HT-29 (cell line): ENCODE measurements around the gene FAM110D. TPM values are rescaled to one million over a fixed set of nuclear protein-coding genes. Genes with fewer than 3 reads are reported as not detected.

Experiments used
- DNase-seq: peaks from one replicate; pipeline ENCODE4 v3.0.0-alpha.2; 2015; ENCODE audit warnings: low spot score
- total RNA-seq: library from RNA; depleted of rRNA; stranded (reverse); fragments of >200 nt; shearing (Covaris generic); gene quantifications from 2 replicates; pipeline ENCODE4 v1.2.3, GENCODE V29; 2014; rRNA removed

The FAM110D gene
- total RNA-seq, 1 experiment from 2014 or later: not detected

DNA sequence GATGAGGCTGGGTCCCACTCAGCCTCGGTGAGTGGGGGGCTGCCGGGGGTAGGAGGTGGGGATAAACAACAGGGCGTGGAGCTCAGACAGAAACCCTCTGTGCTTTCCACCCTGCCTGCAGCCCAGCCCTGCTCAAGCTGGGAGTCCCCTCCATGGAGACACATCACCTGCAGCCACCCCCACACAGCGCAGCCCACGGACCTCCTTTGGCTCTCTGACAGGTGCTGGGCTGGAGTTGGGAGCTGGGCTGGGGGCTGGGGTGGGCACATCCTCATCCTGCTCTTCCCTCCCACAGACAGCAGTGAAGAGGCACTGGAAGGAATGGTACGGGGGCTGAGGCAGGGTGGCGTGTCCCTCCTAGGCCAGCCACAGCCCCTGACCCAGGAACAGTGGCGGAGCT lies 29.6 kb downstream of the FAM110D start:
- no peak for DNase-seq

- DNase-seq: no peak
These were observed 30.5 kb downstream of the FAM110D start for GRCh38 chr1:26189331-26189730.

GRCh38 chr1:26189751-26190275 lies 30.9 kb downstream of the FAM110D start:
- DNase-seq: no peak

- DNase-seq: peak; percentile 61
These were observed 31.6 kb downstream of the FAM110D start, which contains the start of gene CATSPER4 for GRCh38 chr1:26190373-26190987. Gene CATSPER4, plus strand, starts transcription at chr1:26190602. Its CDS starts 26 bp downstream, at chr1:26190628.

- DNase-seq: no peak
These were observed 32.9 kb downstream of the FAM110D start for GRCh38 chr1:26191739-26192138.

DNA sequence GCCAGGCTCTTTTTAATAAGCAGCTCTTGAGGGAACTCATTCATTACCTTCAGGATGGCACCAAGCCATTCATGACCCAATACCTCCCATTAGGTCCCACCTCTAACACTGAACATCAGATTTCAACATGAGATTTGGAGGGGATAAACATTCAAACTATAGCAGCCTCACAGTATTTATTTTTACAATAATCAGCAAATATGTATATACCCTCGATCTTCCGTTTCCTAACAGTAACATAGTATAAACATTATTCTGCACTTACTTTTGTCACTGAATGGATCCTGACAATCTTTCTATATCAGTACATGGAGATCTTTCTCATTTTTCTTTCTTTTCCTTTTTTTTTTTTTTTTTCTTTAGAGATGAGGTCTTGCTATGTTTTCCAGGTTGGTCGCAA lies 36.9 kb downstream of the FAM110D start:
- DNase-seq: no peak

- DNase-seq: no peak
These were observed 38.4 kb downstream of the FAM110D start for GRCh38 chr1:26197301-26197700.

GRCh38 chr1:26197813-26198212 lies 38.9 kb downstream of the FAM110D start:
- DNase-seq: no peak

GRCh38 chr1:26200413-26200812 lies 41.5 kb downstream of the FAM110D start:
- no peak for DNase-seq

GRCh38 chr1:26203642-26204318 lies 44.9 kb downstream of the FAM110D start:
- no peak for DNase-seq

GRCh38 chr1:26210147-26210870 lies 51.4 kb downstream of the FAM110D start:
- no peak for DNase-seq

GRCh38 chr1:26212726-26213125 lies 53.8 kb downstream of the FAM110D start:
- DNase-seq: no peak

- DNase-seq: no peak
These were observed 54.5 kb downstream of the FAM110D start for GRCh38 chr1:26213335-26213905.

Other genes with a start within 250 kb of the FAM110D start
- gene PAFAH2, start 161.0 kb upstream of the FAM110D start, total RNA-seq: 7.6 and 13.0 TPM in 2 replicates
- not detected in 2 replicates for gene EXTL1, start 137.3 kb upstream of the FAM110D start, total RNA-seq
- gene SLC30A2, start 113.0 kb upstream of the FAM110D start, total RNA-seq: 0.51 and 0.99 TPM in 2 replicates
- gene TRIM63, start 91.4 kb upstream of the FAM110D start, total RNA-seq: 0.05 and 0.10 TPM in 2 replicates
- 3.9 and 4.3 TPM in 2 replicates for gene PDIK1L, start 47.3 kb upstream of the FAM110D start, total RNA-seq
- gene C1orf232, start 9.9 kb downstream of the FAM110D start, total RNA-seq: not detected in 2 replicates
- gene ZNF593, start 10.8 kb downstream of the FAM110D start, total RNA-seq: 170 and 217 TPM in 2 replicates
- gene ZNF593OS, start 12.8 kb downstream of the FAM110D start, total RNA-seq: 1.6 TPM in 1 of 2 replicates, not detected in the other
- gene CNKSR1, start 18.4 kb downstream of the FAM110D start, total RNA-seq: 39.9 and 40.4 TPM in 2 replicates
- gene CATSPER4, start 31.5 kb downstream of the FAM110D start, total RNA-seq: not detected in 2 replicates
- gene CEP85, start 75.1 kb downstream of the FAM110D start, total RNA-seq: 25.8 and 27.0 TPM in 2 replicates
- 172 and 198 TPM in 2 replicates for gene SH3BGRL3, start 121.0 kb downstream of the FAM110D start, total RNA-seq
- 22.0 and 26.8 TPM in 2 replicates for gene UBXN11, start 147.6 kb downstream of the FAM110D start, total RNA-seq
- 1.5 and 2.1 TPM in 2 replicates for gene CD52, start 158.9 kb downstream of the FAM110D start, total RNA-seq
- 32.7 and 49.4 TPM in 2 replicates for gene CRYBG2, start 195.1 kb downstream of the FAM110D start, total RNA-seq
- gene ZNF683, start 213.7 kb downstream of the FAM110D start, total RNA-seq: not detected in 2 replicates